Measurements from ENCODE around the gene TSPEAR. TPM values are rescaled to one million over a fixed set of nuclear protein-coding genes. Genes with fewer than 3 reads are reported as not detected.
"Not testable (repeated sequence)": the region's sequence is repeated elsewhere in the genome, so short reads cannot be mapped to it uniquely, and the experiment has no call there.

Gene TSPEAR
- total RNA-seq, 1 donor from 2014 or later: not detected

DNA sequence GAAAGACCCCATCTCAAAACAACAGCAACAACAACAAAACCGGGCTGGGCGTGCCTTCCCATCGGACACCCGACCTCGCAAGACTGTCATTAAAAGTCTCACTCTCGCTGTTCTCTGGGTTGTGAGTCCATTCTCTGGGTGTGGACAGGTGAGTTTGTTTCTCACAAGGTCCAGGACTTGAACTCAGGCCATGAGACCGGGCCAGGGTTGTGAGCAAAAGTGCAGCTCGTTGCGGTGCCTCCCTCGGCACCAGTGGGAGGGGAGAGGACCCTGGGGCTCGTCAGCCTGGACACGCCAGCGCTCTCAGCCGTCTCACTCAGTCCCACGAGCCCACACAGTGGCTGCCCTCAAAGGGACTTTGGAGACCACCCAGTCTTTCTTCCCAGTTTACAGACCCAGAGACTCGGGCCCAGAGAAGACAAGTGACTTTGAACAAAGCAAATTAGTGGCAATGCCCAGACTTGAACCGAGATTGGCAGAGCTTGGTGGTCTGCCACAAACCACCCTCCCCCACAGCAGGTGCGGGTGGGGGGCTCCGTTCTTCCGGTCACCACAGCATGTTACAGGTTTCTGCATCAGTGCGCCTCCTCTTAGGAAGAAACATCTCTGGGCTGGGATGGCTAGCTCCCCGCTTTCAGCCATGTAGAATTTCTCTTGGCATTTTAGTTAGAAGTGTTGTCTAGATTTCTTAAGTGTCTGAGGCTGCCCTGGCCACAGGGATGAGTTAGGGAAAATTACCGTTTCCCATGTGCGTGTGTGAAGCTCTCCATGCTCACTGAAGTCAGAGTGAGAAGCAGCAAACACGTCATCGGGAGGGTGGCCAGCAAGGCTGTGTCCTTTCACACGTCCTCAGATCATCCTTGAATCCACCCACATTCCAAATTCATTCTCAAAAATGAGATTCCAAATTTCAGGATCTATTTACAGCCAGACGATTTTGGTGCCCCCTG, 227.8 kb downstream of the TSPEAR start:
- no peak for DNase-seq

DNA sequence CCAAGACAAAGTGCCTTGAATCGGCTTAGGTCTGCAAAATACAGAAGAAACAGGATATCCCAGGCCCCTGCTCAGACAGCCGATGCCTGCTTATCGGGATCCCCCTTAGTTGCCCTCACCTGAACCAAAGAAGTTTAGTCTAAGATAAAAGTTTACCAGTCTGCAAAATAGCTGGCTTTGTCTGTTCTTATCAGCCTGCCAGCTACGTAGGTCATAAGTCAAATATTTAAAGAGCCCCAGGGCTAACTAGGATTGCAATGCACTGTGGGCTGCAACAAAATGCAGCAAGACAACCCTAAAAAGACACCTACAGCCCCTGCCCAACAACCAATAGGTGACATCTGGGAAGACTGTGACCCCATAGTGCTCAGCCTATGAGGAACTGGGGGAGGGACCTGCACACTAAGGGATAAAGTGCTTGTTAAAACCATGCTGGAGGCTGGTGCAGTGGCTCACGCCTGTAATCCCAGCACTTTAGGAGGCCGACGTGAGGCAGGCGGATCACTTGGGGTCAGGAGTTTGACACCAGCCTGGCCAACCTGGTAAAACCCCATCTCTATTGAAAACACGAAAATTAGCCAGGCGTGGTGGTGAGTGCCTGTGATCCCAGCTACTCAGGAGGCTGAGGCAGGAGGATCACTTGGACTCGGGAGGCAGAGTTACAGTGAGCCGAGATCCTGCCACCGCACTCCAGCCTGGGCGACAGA, 228.6 kb downstream of the TSPEAR start:
- DNase-seq: no peak

DNA sequence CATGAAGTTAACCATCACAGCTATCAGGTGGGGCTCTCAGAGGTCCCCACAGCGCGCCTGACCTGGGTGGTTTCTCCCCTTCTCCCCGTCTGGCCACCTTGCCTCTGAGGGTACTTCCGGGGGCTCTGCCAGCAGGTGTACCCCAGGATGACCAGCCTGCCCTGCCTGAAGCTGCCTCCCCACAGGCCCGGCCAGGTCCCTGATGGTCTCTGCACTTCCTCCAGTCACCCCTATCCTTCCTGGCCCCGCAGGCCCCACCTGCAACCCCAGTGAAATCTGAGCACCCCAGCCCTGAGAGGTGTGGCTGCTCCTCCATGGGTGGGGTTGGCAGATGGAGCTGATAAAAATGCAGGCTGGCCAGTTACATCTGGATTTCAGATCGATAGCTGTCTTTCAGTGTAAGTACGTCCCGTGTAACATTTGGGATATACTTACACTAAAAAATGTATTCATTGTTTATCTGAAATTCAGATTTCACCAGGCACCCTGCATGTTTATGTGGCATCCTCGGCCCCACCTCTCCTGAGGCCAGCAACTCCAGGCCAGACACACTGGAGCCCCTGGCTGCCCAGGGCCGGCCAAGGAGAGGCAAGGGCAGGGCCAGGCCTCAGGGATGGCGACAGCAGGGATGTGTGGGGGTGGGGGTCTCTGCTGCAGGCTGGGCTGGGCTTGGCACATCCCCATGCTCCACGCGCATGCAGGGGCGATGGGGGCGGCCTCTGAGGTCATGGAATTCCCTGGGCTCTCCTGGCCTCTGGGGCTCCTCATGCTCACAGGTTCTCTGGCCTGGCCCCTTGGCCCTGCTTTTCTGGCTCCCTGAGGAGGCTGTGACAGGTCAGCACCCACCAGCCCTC, 230.9 kb downstream of the TSPEAR start:
- DNase-seq: no peak

DNA sequence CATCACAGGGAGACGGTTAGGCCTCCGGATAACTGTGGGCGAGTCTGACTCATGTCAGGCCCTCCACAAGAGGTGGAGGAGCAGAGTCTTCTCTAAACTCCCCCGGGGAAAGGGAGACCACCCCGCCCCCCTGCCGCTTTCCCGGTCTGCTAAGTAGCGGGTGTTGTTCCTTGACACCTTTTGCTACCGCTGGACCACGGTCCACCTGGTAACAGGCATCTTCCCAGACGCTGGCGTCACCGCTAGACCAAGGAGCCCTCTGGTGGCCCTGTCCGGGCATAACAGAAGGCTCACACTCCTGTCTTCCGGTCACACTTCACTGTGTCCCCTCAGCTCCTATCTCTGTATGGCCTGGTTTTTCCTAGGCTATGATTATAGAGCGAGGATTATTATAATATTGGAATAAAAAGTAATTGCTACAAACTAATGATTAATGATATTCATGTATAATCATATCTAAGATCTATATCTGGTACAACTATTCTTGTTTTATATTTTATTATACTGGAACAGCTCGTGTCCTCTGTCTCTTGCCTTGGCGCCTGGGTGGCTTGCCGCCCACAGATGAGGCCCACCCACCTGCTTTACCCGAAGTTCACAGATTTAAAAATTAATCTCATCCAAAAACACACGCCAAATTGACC, 231.7 kb downstream of the TSPEAR start:
- DNase-seq: not testable (repeated sequence)

DNA sequence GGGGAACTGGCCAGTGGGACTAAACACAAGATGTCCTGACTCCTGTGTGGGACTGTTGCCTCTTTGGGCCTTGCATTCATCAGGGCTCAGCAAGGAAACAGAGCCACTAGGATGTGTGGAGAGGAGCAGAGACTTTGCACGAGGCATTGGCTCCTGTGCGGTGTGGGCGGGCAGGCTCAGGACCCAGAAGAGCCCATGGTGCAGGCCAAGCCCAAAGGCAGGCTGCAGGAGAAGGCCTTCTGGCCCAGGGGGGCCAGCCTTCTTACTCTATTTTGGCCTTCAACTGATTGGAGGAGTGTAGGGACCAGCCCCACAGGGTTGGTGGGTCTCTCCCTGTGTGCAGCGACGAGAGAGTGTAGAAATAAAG, 232.6 kb downstream of the TSPEAR start:
- DNase-seq: no peak

DNA sequence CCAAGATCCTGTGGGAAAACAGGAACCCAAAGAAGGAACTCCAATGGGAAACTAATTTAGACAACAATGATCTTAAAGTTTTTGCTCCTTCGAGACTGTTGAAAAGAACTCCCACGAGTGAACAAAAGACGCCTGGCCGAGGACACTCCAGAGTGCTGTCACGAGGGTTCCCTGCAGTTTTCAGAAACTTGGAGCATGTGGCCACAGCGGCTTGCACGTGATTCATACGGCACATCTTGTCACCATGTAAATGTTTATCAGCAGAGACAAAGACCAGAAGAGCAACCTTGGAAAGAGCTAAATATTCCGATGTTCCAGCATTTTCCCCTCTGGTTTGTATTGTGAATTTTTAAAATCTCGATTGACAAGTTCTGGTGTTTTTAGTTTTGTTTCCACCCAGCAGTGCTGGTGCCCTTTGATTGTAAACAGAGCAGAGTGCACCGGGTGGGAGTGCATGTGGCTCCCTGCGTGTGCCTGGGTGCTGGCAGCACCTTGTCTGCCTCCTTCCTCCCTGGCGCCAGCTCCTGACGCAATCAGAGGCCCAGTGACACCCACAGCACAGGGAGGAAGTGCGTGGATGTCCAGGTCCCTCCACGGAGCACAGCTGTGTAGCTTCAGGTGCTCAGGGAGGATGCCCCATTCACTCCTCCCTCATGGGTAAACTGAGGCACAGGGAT, 233.1 kb downstream of the TSPEAR start:
- no peak for DNase-seq

DNA sequence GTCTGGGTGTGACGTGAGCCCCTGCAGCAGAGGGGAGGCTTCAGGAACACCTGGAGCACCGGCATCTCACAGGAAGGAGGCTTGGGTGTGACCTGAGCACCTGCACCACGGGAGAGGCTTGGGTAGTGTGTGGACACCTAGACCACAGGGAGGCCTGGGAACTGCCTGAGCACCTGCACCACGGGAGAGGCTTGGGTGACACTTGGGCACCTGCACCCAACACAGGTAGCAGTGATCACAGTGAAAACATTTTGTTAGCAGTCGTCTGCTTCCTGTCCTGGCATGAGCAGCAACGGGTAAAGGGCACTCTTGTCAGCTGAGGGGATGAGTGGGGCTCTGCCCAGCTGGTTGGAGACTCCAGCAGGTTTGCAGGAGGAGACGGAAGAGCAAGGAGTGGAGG, 233.7 kb downstream of the TSPEAR start:
- no peak for DNase-seq

DNA sequence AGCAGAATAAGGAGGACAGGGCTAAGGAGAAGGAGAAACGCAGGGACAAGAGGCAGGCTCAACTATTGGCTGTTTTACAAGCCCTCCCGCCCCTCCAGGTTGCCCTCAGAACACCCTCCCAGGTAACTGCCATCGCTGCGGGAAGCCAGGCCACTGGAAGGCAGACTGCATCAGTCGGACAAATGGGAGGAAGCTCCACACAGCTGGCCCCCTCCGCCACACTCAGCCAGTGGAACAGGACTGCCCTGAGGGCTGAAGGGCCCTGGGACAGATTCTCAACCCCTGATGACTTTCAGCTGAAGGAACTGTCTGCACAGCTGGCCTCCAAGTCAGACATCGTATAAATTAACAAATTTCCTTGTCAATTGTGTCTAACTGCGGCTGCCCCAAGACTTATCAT, 234.2 kb downstream of the TSPEAR start:
- no peak for DNase-seq

DNA sequence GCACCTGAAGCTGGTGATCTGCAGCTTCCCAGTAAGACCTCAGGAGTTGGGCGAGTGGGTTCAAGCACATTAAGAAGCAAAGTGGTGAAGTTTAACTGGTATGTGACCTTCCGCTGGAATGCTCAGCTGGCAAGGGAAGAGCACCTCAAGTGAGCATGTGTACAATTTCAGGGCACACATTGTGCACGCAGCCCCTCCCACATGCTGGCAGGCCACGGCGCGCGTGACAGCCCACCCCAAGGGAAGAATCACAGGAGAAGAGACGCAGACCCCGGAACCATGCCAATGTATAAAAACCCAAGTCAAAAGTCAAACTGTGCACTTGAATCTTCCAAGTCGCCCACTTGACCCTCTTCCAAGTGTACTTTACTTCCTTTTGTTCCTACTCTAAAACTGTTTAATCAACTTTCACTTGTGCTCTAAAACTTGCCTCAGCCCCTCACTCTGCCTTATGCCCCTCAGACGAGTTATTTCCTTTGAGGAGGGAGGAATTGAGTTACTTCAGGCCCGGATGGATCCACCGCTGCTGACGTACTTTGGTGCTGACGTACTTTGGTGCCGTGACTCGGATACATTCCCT, 236.0 kb downstream of the TSPEAR start:
- DNase-seq: no peak

DNA sequence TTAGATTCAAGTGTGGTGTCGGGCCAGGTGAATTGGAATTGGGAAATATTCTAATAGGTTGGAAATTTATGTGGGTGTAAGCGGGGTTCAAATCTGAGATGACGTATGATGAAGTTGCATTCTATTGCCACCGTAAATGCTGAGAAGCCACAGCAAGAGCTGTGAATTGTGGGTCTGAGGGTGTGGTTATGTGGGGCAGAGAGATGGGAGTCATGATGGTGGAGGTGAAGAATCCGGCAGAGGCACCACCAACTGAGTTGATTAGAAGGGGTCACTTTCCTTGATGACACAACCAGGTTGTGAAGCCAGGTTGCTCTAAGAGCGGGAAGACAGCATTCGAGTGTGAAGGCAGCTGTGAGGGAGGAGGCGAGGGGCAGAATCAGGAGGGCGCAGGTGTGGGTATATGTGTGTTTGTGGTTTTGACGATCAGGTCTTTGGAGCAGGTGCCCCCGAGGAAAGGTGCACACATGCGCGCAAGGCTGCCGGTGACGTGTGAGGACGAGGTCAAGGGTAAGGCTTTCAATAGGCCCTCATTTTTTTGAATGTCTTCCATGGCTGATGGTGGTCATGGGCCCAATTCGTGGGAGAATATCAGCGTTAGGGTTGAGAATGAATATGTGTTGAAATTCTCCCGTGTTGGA, 237.3 kb downstream of the TSPEAR start:
- no peak for DNase-seq

DNA sequence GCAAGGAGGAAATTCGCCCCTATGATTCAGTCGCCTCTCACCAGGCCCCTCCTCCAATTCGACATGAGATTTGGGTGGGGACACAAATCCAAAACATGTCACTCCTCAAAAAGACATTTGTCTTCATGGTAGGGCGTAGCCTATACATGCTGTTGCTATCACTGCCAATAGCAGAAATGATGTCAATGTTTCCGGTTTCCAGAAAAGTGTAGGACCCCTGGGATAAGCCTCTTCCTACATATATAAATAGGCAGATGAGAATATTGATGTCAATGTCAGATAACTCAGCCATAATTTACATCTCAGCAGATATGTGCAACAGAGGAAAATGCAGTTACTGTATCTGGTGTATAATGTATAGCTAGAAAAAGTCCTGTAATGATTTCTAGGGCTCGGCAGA, 239.4 kb downstream of the TSPEAR start:
- DNase-seq: no peak

DNA sequence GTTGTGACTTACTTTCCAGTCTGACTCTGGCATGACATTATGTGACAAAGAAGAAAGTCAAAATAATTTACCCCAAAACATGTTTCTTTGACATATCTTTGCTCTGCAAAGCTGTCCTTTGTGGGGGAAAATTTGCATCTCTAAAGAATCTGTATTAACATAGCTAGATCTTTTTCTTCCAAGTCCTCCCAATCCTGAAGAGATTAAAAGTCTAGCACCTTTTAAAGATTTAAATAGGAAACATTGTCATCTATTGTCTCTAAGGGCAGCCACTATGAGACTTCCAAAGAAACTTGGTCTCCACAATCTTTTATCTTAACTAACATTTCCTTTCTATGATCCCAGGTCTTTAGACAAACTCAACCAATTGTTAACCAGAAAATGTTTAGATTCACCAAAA, 240.0 kb downstream of the TSPEAR start:
- DNase-seq: no peak

DNA sequence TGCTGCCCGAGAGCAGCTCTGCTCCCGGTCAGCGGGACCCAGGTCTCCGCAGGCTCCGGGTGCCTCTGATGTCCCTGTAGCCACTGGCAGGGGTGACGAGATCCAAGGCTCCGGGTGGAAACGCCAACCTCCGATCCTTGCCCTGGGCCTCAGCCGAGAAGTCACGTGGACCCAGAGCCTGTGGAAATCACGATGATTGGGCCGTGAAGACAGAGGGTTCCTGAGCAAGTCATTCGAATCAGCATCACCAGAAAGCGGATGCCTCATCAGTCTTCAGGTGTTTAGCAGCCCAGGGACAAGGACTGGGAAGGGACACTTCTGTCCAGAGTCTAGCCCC, 243.5 kb downstream of the TSPEAR start:
- DNase-seq: no peak

DNA sequence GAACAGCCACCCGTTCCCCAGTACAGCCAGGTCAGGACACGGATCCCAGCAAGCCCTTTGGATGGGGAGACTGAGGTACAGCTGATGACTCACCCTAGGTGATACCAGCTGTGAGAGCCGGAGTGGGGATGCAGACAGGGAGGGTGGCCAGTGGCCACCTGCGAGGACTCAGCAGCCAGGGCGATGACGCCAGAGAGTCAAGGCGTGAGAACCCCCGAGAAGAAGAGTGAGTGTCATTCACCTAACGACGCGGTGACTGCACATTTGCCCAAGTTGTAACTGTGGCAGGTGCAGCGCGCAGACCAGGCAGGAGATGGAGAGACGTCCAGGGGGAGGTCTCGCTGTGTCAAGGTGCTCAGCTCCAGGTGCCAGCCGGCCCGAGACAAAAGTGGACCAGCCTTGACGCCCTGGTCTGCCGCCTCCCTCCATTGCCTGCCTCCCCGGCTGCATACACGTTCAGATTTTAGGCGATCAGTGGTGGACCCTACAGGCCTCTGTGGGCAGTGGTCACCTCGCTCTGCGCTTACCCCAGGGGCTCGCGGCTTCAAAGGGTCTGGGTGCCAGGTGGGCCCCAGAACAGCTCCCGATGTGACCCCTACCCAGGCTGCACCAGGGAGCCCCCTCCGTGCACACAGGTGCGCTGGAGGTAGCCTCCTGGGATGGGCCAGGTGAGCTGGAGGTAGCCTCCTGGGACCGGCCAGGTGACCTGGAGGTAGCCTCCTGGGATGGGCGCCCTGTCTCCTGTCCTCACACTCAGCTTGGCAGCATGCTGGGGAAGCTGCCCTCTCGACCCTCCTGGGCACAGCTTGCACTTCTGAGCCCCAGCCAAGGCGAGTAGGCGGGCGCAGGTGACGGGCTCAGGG, 244.1 kb downstream of the TSPEAR start:
- DNase-seq: no peak

DNA sequence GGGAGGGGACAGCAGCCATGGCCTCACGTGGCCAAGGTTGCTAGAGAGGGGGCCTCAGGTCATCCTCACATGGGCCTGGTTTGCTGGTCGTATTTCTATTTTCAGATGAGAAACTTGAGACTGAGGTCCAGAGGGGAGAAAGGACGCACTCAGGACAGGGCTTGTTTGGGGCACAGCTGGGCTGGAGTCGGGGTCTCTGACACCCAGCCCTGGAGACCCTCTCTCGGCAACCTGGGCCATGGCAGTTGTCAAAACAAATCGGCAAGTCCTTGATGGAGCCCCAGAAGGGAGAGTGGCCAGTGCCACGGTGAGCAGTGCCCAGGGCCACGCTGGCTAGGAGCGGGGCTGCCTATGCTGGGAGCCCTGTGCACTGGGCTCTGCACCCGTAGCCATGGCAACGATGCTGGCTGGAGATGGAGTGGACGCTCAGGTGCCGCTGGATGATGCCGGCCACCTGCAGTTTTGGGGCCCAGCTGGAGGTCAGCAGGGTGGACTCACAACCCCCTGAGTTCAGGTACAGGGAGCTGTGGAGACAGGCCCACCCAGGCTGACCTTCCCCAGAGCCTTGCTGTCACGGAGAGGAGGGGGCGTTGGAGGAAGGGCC, 244.9 kb downstream of the TSPEAR start:
- no peak for DNase-seq

DNA sequence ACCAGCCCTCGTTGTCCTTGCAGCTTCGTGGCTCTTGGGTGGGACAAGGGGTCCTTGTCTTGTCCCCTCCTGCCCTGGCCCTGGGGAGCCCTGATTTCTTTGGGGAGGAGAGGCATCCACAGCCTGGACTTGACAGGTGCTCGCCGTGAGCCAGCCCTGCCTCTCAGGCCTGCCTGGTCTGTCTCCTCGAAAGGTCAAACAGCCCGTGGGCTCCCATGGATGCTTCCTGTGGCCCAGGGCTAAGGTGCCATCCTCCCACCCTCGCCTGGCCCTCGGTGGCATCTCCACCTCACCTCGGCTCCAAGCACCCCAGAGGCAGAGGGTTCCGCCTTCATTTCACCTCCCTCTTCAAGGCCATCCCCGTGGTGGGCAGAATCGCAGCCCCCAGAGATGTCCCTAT, 247.0 kb downstream of the TSPEAR start:
- no peak for DNase-seq

DNA sequence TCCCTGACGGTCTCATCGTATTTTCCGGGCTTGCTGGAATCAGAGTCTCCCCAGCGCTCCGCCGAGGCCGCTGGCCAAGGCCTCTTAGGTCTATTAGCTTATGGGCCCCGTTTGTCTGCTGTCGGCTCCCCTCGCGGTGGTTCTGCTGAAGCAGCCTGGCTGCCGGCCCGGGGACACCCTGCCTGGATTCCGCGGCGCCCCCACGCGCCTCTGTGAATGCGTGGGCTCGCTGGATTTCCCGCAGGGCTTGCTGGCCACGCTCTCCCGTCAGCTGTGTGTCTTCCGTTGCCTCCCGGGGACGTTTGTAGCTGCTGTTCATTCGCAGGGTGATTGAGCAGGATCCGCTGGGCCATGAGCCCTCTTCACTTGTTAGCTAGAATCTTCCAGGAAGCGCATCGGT, 247.6 kb downstream of the TSPEAR start:
- no peak for DNase-seq

DNA sequence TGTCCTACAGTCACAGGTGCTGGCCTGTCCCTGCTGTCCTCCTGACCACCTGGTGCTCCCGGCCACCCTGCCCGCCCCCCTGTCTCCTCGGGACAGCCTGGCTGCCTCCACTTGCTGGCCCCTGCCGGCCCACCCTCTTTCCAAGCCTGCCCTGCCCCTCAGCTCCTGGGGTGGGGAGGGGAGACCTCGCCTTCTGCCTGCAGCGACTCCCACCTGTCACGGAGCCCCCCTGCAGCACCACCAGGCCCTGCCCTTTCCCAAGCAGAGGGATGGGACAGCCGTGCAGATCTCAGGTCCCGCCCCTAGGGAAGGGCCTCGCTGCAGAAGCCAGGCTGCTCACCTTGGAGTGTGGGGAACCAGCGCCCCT, 248.6 kb downstream of the TSPEAR start:
- DNase-seq: no peak

DNA sequence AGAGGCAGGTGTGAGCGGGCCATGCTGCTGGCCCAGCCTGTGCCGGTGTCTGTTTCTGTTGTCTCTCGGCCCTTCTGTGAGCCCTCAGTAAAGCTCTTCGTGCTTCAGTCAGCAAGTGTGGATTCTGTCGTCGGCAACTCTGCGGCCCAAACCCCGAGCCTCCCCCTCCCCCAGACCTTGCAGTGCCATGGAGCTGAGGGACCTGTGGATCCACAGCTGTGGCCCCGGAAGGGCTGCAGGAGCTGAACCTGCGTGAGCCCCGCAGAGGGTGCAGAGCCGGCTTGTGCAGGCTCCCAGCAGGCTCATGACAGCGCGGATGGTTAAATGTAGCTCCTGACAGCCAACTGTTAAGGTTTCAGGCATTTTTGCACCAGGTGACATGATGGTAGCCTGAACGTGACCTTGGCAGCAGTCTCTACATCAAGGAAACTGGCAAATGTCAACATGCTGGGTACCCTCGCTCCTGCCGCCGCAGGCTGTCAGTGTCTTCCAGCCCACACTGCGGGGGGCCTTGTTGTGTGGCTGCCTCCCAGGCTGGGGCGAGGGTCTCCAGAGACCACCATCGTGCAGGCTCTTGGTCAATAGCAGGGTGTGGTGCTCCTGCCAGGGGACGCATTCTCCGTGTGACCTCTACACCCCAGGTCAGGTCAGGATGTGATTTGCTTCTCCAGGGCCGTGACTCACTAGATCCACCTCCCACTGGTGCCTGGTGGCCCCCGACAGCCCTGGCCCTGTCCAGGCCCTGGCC, 249.1 kb downstream of the TSPEAR start:
- DNase-seq: no peak

Data from occipital lobe (tissue), 2 donors.